Effector memory CD8-positive, alpha-beta T cell (primary cell): ENCODE measurements around the gene SPINK13.
"Not testable (repeated sequence)": the region's sequence is repeated elsewhere in the genome, so short reads cannot be mapped to it uniquely, and the experiment has no call there.

Experiments used
- ATAC-seq: fragments of 150-1000 bp; cut with Tn5 transposase; replicated peaks from 2 replicates; pipeline ENCODE4 v1.10.0; 2021; ENCODE audit warnings: mild to moderate bottlenecking, moderate library complexity
- DNase-seq, 3 experiments: peaks; one replicate each; pipeline ENCODE4 v3.0.0; 2021
- H3K27ac Mint-ChIP-seq, 2 donors: one replicate each; pipeline ENCODE4 v1.8.0; 2022; ENCODE audit warnings: mild to moderate bottlenecking in 2 of 2, mixed read lengths in 2 of 2, moderate library complexity in 2 of 2
- H3K27me3 Mint-ChIP-seq, 2 donors: one replicate each; pipeline ENCODE4 v1.8.0; 2022; ENCODE audit warnings: mixed read lengths in 2 of 2
- H3K36me3 Mint-ChIP-seq: one replicate; pipeline ENCODE4 v1.8.0; 2022; ENCODE audit warnings: mild to moderate bottlenecking, moderate library complexity, mixed read lengths; ENCODE audit not compliant: insufficient read depth
- H3K4me1 Mint-ChIP-seq, 2 donors: one replicate each; pipeline ENCODE4 v1.8.0; 2022; ENCODE audit warnings: low read depth in 2 of 2, mixed read lengths in 2 of 2
- H3K4me3 Mint-ChIP-seq, 2 donors: one replicate each; pipeline ENCODE4 v1.8.0; 2022; ENCODE audit warnings: mild to moderate bottlenecking in 2 of 2, mixed read lengths in 2 of 2, moderate library complexity in 2 of 2
- H3K9me3 Mint-ChIP-seq, 2 donors: one replicate each; pipeline ENCODE4 v1.8.0; 2022; ENCODE audit warnings: mixed read lengths in 2 of 2
- total RNA-seq, 9 experiments: gene quantifications; one replicate each; lab custom pipeline; 2026; lab: John Stamatoyannopoulos, UW

Gene SPINK13, protein sequence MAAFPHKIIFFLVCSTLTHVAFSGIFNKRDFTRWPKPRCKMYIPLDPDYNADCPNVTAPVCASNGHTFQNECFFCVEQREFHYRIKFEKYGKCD
- total RNA-seq, result 0 to 0.07 (median 0) reads per million in 9 experiments

DNA sequence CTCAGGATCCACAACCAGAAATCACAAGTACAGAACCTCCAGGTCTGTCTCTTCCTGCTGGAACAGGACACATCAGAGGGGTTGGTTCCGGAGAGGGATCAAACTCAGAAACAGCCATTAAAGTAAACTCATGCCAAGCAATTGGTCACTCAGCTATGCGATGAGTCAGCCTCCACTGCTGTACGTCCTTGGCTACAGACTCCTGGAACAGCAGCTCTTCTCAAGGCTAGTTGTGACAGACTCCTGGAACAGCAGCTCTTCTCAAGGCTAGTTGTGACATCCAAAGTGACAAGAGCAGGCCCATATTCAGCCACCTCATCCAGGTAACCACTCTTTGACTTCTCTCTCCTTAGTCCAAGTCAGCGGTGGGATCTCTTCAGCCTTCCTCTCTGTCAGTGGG is at the start of gene SPINK13:
SPINK13 (plus strand) TSS at position 229 of the 400 bp plus-strand sequence. CDS start 1,279 bp downstream, outside the sequence.
- ATAC-seq (no peak), DNase-seq (no peak)
- H3K4me3 Mint-ChIP-seq, result no peak within 1 kb of the TSS
- H3K36me3 Mint-ChIP-seq, result no peaks in the 10 kb centered on the region
- H3K9me3 Mint-ChIP-seq, result peaks cover 0 to 1% of the 10 kb centered on the region in 2 donors
- H3K4me1 Mint-ChIP-seq, result no peaks in the 10 kb centered on the region
- no peaks in the 10 kb centered on the region for H3K27me3 Mint-ChIP-seq
- H3K27ac Mint-ChIP-seq, result no peak within 1 kb of the TSS

DNA sequence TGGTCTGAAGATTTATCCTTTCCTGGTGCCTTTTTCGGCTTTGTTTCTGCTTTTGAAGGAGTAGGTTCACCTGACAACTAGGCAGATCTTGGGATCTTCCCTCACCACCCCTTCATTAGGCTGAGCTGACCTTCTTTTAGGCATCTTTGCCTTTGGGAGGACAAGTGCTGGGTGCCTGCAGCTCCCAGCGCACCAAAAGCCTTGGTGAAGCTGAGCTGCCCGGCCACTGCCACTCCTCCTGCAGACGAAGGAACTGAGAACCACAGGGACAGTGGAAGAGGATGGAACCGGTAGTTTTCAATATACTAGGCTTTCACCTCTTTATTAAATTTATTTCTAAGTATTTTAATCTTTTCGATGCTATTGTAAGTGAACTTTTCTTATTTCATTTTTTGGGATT is 47.1 kb upstream of the SPINK13 start:
- Mint-ChIP-seq H3K36me3 (no peaks in the 10 kb centered on the region), H3K27ac (no peak overlapping the region), H3K9me3 (peaks cover 1 to 7% of the 10 kb centered on the region in 2 donors), H3K4me1 (no peaks in the 10 kb centered on the region), H3K4me3 (no peak overlapping the region), H3K27me3 (peaks cover 26 to 42% of the 10 kb centered on the region in 2 donors)
- ATAC-seq, result no peak
- no peak for DNase-seq

GRCh38 chr5:148224117-148224742 is 44.4 kb upstream of the SPINK13 start:
- H3K9me3 Mint-ChIP-seq, result no peaks in the 10 kb centered on the region

GRCh38 chr5:148228392-148228984 is 40.1 kb upstream of the SPINK13 start:
- H3K4me3 Mint-ChIP-seq, result no peak overlapping the region
- H3K27ac Mint-ChIP-seq, result no peak overlapping the region
- ATAC-seq (no peak), DNase-seq (no peak)
- H3K4me1 Mint-ChIP-seq, result no peaks in the 10 kb centered on the region
- no peaks in the 10 kb centered on the region for H3K9me3 Mint-ChIP-seq
- H3K27me3 Mint-ChIP-seq, result peaks cover 20 to 21% of the 10 kb centered on the region in 2 donors
- no peaks in the 10 kb centered on the region for H3K36me3 Mint-ChIP-seq

More at GRCh38 chr5:148224117-148224742, 44.4 kb upstream of the SPINK13 start:
- Mint-ChIP-seq H3K27me3 (peaks cover 26 to 27% of the 10 kb centered on the region in 2 donors), H3K36me3 (no peaks in the 10 kb centered on the region), H3K27ac (no peak overlapping the region), H3K4me1 (no peaks in the 10 kb centered on the region), H3K4me3 (no peak overlapping the region)
- ATAC-seq, result no peak
- DNase-seq, result no peak

DNA sequence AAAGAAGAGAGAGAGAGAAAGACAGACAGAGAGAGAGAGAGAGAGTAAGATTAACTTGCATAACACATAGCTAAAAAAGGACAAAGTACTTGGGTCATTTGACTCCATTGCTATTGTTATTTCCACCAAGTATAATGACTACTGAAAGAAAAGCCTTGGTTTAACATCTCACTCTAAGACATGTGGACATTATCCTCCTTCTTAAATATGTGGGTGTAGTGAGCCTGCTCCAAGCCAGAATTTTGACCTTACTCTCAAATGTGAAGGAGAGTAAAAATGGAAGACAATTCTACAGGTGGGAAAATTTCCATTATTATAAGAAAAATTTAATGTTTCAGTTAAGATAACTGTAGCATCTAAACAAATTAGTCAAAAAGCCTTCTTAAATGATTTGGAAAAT is 38.8 kb upstream of the SPINK13 start:
- Mint-ChIP-seq H3K36me3 (no peaks in the 10 kb centered on the region), H3K4me1 (no peaks in the 10 kb centered on the region), H3K27me3 (peaks cover 16 to 19% of the 10 kb centered on the region in 2 donors), H3K27ac (no peak overlapping the region), H3K9me3 (no peaks in the 10 kb centered on the region), H3K4me3 (no peak overlapping the region)
- DNase-seq (no peak), ATAC-seq (no peak)

DNA sequence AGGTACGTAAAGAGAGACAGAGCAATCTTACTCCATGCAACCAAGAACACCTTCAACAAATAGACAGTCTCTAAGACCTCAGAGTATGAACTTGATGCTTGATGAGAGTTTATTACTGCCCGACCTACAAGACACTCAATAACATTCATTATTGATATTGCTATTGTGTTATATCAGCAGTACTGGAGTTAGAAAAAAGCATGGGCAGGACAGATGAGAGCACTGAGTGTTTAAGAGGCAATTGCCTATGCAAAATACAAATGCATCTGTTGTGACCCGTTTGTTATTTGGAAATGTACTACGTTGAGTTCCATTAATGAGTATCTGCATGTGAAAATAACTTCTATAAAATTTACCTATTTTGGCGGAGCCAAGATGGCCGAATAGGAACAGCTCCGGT is 38.4 kb upstream of the SPINK13 start:
- Mint-ChIP-seq H3K27ac (no peak overlapping the region), H3K9me3 (no peaks in the 10 kb centered on the region), H3K36me3 (no peaks in the 10 kb centered on the region), H3K27me3 (peaks cover 13 to 15% of the 10 kb centered on the region in 2 donors), H3K4me1 (no peaks in the 10 kb centered on the region), H3K4me3 (no peak overlapping the region)
- ATAC-seq (no peak), DNase-seq (no peak)

- Mint-ChIP-seq H3K27ac (no peak overlapping the region), H3K36me3 (no peaks in the 10 kb centered on the region), H3K4me1 (no peaks in the 10 kb centered on the region), H3K4me3 (no peak overlapping the region), H3K27me3 (no peaks in the 10 kb centered on the region), H3K9me3 (no peaks in the 10 kb centered on the region)
- DNase-seq, result no peak
- no peak for ATAC-seq
These were observed 30.7 kb upstream of the SPINK13 start for GRCh38 chr5:148237785-148238417.

DNA sequence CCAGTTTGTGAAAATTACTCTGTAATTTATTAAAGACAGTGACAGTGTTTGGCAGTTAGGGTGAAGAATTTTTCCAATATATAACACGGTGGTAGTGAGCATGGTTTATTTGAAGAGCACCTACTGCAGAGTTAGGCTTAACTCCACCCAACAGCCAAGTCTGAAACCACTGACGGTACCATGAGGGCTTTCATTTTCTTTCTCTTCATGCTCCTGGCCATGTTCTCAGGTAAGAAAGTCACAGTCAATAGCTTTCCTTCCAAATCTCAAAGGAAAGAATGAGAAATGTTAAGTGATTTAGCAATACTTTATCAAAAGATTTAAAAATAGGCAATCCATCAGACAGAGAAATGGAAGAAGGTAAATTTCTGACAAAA is 30.2 kb upstream of the SPINK13 start, which contains the start of gene MARCOL:
MARCOL (plus strand) TSS at position 108 of the 377 bp plus-strand sequence; CDS start at position 181, 73 bp downstream.
- Mint-ChIP-seq H3K27me3 (no peaks in the 10 kb centered on the region), H3K9me3 (no peaks in the 10 kb centered on the region), H3K4me3 (no peak within 1 kb of the TSS), H3K4me1 (no peaks in the 10 kb centered on the region), H3K27ac (no peak within 1 kb of the TSS), H3K36me3 (no peaks in the 10 kb centered on the region)
- no peak for ATAC-seq
- no peak for DNase-seq

DNA sequence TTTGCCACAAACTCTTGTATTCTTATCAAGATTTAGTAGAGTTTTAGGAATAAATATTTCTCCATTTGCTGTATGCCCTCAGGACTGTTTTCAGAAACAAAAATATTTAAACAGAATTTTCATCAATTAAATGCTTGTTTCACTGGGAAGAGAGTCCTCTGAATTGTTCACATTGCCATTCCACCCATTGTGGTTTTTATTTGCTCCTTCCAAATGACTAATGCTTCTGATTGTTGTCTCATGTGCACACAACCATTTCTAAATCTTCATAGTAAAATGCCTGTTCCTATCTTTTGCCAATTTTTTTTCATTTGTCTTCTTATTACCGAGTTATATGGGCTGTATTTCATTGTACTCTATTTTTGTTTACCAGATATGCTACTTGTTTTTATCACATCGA is 19.7 kb upstream of the SPINK13 start:
- Mint-ChIP-seq H3K9me3 (no peaks in the 10 kb centered on the region), H3K4me3 (no peak overlapping the region), H3K4me1 (no peaks in the 10 kb centered on the region), H3K27ac (no peak overlapping the region), H3K36me3 (no peaks in the 10 kb centered on the region), H3K27me3 (no peaks in the 10 kb centered on the region)
- DNase-seq (no peak), ATAC-seq (no peak)

GRCh38 chr5:148255456-148255855 is 13.1 kb upstream of the SPINK13 start:
- Mint-ChIP-seq H3K27me3 (no peaks in the 10 kb centered on the region), H3K4me3 (no peak overlapping the region), H3K4me1 (no peaks in the 10 kb centered on the region), H3K9me3 (peaks cover 11 to 20% of the 10 kb centered on the region in 2 donors), H3K36me3 (no peaks in the 10 kb centered on the region), H3K27ac (no peak overlapping the region)
- no peak for ATAC-seq
- DNase-seq, result no peak

- H3K4me1 Mint-ChIP-seq, result no peaks in the 10 kb centered on the region
- no peak overlapping the region for H3K4me3 Mint-ChIP-seq
- H3K9me3 Mint-ChIP-seq, result peaks cover 13 to 20% of the 10 kb centered on the region in 2 donors
- no peaks in the 10 kb centered on the region for H3K36me3 Mint-ChIP-seq
- H3K27me3 Mint-ChIP-seq, result no peaks in the 10 kb centered on the region
- no peak overlapping the region for H3K27ac Mint-ChIP-seq
- DNase-seq (no peak), ATAC-seq (no peak)
These were observed 9.3 kb upstream of the SPINK13 start for GRCh38 chr5:148259288-148259687.

- Mint-ChIP-seq H3K27me3 (no peaks in the 10 kb centered on the region), H3K36me3 (no peaks in the 10 kb centered on the region), H3K4me1 (no peaks in the 10 kb centered on the region), H3K9me3 (peaks cover 13 to 20% of the 10 kb centered on the region in 2 donors), H3K4me3 (no peak overlapping the region), H3K27ac (no peak overlapping the region)
- DNase-seq, result no peak
- no peak for ATAC-seq
These were observed 7.4 kb upstream of the SPINK13 start for GRCh38 chr5:148261221-148261620.

- ATAC-seq, result no peak
- H3K27me3 Mint-ChIP-seq, result no peaks in the 10 kb centered on the region
- H3K9me3 Mint-ChIP-seq, result peaks cover 0 to 1% of the 10 kb centered on the region in 2 donors
- no peaks in the 10 kb centered on the region for H3K36me3 Mint-ChIP-seq
- H3K4me1 Mint-ChIP-seq, result no peaks in the 10 kb centered on the region
- DNase-seq, result no peak
- no peak overlapping the region for H3K27ac Mint-ChIP-seq
- H3K4me3 Mint-ChIP-seq, result no peak overlapping the region
These were observed 632 bp upstream of the SPINK13 start for GRCh38 chr5:148267962-148268361.

DNA sequence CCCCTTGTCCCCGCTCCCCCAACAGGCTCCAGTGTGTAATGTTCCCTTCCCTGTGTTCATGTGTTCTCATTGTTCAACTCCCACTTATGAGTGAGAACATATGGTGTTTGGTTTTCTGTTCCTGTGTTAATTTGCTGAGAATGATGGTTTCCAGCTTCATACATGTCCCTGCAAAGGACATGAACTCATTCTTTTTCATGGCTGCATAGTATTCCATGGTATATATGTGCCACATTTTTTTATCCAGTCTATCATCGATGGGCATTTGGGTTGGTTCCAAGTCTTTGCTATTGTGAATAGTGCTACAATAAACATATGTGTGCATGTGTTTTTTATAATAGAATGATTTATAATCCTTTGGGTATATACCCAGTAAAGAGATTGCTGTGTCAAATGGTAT is 6.5 kb downstream of the SPINK13 start:
- Mint-ChIP-seq H3K9me3 (peaks cover 5 to 22% of the 10 kb centered on the region in 2 donors), H3K27me3 (peaks cover 12 to 17% of the 10 kb centered on the region in 2 donors)
- not testable (repeated sequence) for H3K4me3 Mint-ChIP-seq, ATAC-seq, H3K27ac Mint-ChIP-seq, H3K4me1 Mint-ChIP-seq, DNase-seq, H3K36me3 Mint-ChIP-seq
